GM12872 (cell line): ENCODE measurements around the gene GPANK1.

Experiments used
- TF ChIP-seq, protein P1 (sequence below): IDR thresholded peaks from 3 replicates; pipeline ENCODE4 v1.5.1; 2011; ENCODE audit warnings: low read depth, mild to moderate bottlenecking, low read length, moderate library complexity; ENCODE audit not compliant: insufficient read depth

Gene GPANK1

DNA sequence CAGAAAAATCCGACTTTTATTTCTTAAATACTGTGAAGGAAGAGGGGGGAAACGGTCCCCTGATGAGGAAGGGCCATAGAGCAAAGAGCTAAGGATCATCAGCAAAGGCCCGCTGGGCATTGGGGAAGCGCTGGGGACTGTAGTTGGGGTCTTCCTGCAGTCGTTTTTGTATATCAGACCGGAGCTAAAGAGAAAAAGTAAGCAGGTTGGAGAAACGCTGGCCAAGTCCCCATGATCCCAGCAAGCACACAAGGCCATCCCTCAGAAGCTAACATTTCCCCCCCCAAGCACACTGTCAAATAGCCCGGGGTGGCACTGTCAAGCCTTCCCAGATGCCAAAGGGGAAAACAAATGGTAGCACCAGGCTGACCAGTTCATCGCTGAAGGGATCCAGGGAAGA lies 25.8 kb downstream of the GPANK1 start:
- TF ChIP-seq, protein P1, sequence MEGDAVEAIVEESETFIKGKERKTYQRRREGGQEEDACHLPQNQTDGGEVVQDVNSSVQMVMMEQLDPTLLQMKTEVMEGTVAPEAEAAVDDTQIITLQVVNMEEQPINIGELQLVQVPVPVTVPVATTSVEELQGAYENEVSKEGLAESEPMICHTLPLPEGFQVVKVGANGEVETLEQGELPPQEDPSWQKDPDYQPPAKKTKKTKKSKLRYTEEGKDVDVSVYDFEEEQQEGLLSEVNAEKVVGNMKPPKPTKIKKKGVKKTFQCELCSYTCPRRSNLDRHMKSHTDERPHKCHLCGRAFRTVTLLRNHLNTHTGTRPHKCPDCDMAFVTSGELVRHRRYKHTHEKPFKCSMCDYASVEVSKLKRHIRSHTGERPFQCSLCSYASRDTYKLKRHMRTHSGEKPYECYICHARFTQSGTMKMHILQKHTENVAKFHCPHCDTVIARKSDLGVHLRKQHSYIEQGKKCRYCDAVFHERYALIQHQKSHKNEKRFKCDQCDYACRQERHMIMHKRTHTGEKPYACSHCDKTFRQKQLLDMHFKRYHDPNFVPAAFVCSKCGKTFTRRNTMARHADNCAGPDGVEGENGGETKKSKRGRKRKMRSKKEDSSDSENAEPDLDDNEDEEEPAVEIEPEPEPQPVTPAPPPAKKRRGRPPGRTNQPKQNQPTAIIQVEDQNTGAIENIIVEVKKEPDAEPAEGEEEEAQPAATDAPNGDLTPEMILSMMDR: no peak

DNA sequence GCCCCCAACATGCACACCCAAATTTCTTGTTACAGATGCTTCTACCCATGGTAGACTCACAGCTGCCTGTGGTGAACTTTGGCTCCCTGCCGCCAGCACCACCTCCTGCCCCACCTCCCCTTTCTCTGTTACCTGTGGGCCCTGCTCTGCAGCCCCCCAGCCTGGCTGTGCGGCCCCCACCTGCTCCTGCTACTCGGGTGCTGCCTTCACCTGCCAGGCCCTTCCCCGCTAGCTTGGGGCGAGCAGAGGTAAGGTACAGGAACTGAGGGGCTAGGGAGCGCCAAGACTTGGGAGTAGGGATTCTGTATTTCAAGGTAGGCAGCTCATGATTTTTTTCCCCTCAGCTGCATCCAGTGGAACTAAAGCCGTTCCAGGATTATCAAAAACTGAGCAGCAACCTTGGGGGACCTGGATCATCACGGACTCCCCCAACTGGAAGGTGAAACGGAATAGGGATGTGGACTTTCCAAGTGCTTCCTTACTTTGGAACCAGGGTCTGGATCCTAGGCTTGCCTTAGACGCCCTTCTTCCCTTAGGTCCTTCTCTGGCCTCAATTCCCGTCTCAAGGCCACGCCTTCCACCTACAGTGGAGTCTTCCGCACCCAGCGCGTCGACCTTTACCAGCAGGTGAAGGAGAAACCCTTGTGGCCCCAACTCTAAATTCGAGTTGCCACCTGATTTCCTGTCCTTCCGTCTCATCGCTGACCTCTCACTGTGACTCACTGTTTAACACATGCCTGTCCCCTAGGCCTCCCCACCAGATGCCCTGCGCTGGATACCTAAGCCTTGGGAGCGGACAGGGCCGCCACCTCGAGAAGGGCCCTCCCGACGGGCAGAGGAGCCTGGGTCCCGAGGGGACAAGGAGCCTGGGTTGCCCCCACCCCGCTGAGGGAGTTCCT lies 27.9 kb downstream of the GPANK1 start:
- TF ChIP-seq, protein P1: no peak

GRCh38 chr6:31634969-31635575 lies 29.7 kb downstream of the GPANK1 start:
- TF ChIP-seq, protein P1: no peak

- TF ChIP-seq, protein P1: no peak
Observed at GRCh38 chr6:31634131-31634530, 30.7 kb downstream of the GPANK1 start.

- TF ChIP-seq, protein P1: no peak
Observed at GRCh38 chr6:31633447-31633846, 31.4 kb downstream of the GPANK1 start.

- TF ChIP-seq, protein P1: no peak
Observed at GRCh38 chr6:31632279-31632946, 32.4 kb downstream of the GPANK1 start.

GRCh38 chr6:31631681-31632278 lies 33.0 kb downstream of the GPANK1 start:
- TF ChIP-seq, protein P1: no peak
